ENCODE measurements around the gene AFAP1L2. TPM values are rescaled to one million over a fixed set of nuclear protein-coding genes. Genes with fewer than 3 reads are reported as not detected.

The AFAP1L2 gene
- total and polyA plus RNA-seq, 2 experiments from 2014 or later: not detected

GRCh38 chr10:114271075-114271778 is 133.1 kb downstream of the AFAP1L2 start:
- peak; percentile 41 for DNase-seq
- Histone ChIP-seq H4K20me1 (ENCODE audit: insufficient read depth) (no peaks in the 10 kb centered on the region), H3K79me2 (ENCODE audit: insufficient read depth) (no peaks in the 10 kb centered on the region), H3F3A (ENCODE audit: insufficient read depth) (peaks cover 18% of the 10 kb centered on the region), H2AFZ (no peak overlapping the region), H3K27me3 (replicated peaks; ENCODE audit: insufficient read depth) (peaks cover 10% of the 10 kb centered on the region; the same call in 1 of the 2 replicates), H3K4me1 (ENCODE audit: insufficient read depth) (peaks cover 18% of the 10 kb centered on the region), H3K4me2 (ENCODE audit: unreplicated experiment) (peak overlapping the region; percentile 20), H3K36me3 (ENCODE audit: low read depth) (no peaks in the 10 kb centered on the region), H3K9me3 (ENCODE audit: low read depth) (no peaks in the 10 kb centered on the region), H3K27ac (0 out of 2 replicates have a peak overlapping the region, but pooled peaks have one; percentile 6), H3K9me2 (ENCODE audit: insufficient read depth) (no peaks in the 10 kb centered on the region), H3K9ac (no peak overlapping the region), H3K4me3 (no peak overlapping the region)
- no peak for TF ChIP-seq EZH2phosphoT487 (IDR thresholded peaks at IDR 0.05; ENCODE audit: insufficient read depth, low read depth)
- in situ Hi-C loops (cut with MboI): no loop called here
- WGBS, 2 experiments (ENCODE audit: low coverage in 1 of 2, low lambda C conversion rate in 2 of 2, missing lambda C conversion rate in 2 of 2): 82 to 87% methylated on average over 3 of the region's 3 CpGs

DNA sequence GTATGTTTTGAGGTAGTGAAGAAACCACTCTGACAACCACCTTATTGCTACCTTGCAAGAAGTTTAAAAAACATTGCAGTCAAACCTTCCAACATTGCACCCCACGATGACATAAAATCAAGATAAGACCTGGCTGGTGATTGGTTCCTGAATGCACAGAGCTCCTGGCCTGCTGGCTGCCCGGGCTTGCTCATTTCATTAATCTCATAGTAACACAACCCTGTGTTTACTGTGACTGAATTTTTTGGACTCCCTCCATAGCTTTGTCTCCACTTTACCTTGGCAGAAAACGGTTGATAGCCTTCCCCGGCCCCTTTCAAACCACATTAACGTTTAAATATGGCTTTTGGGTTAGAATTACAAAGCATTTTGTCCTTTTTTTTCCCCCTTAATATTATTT is 137.8 kb downstream of the AFAP1L2 start:
- H2AFZ ChIP-seq: no peak overlapping the region
- DNase-seq: peak; percentile 46
- no peaks in the 10 kb centered on the region for H3K79me2 ChIP-seq (ENCODE audit: insufficient read depth)
- in situ Hi-C loops (cut with MboI): no loop called here
- 51 to 54% methylated on average over 5 of the region's 5 CpGs for WGBS, 2 experiments (ENCODE audit: low coverage in 1 of 2, low lambda C conversion rate in 2 of 2, missing lambda C conversion rate in 2 of 2)
- no peak for TF ChIP-seq EZH2 (IDR thresholded peaks at IDR 0.05; ENCODE audit: insufficient read depth, poor library complexity, severe bottlenecking)
- TF ChIP-seq EZH2phosphoT487 (IDR thresholded peaks at IDR 0.05; ENCODE audit: insufficient read depth, low read depth): no peak
- no peaks in the 10 kb centered on the region for H4K20me1 ChIP-seq (ENCODE audit: insufficient read depth)
- H3F3A ChIP-seq (ENCODE audit: insufficient read depth): peaks cover 21% of the 10 kb centered on the region
- peaks cover 23% of the 10 kb centered on the region for H3K4me1 ChIP-seq (ENCODE audit: insufficient read depth)
- H3K27ac ChIP-seq: no peak overlapping the region
- H3K9ac ChIP-seq: no peak overlapping the region
- H3K9me3 ChIP-seq (ENCODE audit: low read depth): no peaks in the 10 kb centered on the region
- no peak overlapping the region for H3K4me3 ChIP-seq
- H3K9me2 ChIP-seq (ENCODE audit: insufficient read depth): no peaks in the 10 kb centered on the region
- H3K27me3 ChIP-seq (replicated peaks; ENCODE audit: insufficient read depth): no peaks in the 10 kb centered on the region
- no peaks in the 10 kb centered on the region for H3K36me3 ChIP-seq (ENCODE audit: low read depth)
- H3K4me2 ChIP-seq (ENCODE audit: unreplicated experiment): no peak overlapping the region

- peak; percentile 60 for DNase-seq
These were observed 138.8 kb downstream of the AFAP1L2 start for GRCh38 chr10:114265392-114266053.

DNA sequence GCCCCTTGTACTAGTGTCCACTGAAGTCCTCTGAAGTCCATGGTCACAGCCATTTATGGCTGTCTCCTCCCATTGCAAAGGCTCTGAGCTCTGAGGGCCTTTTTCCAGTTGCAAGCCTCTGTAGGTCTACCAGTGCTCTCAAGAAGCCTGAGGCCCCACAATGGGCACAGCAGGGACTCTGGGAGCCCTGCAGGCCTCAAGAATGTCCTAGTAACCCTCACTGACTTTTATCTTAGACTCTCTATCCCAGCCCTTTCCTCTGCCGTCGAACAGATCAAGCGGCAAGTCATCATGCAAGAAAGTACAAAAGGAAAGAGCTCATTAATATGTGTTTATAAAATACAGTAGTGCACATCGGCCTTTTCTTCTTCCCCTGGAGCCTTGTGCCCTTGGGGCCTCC is 141.8 kb downstream of the AFAP1L2 start:
- Histone ChIP-seq H3K4me1 (ENCODE audit: insufficient read depth) (peaks cover 35% of the 10 kb centered on the region), H3K9ac (no peak overlapping the region), H3F3A (ENCODE audit: insufficient read depth) (peaks cover 32% of the 10 kb centered on the region), H3K79me2 (ENCODE audit: insufficient read depth) (no peaks in the 10 kb centered on the region), H3K36me3 (ENCODE audit: low read depth) (no peaks in the 10 kb centered on the region), H4K20me1 (ENCODE audit: insufficient read depth) (no peaks in the 10 kb centered on the region), H3K4me3 (no peak overlapping the region), H3K4me2 (ENCODE audit: unreplicated experiment) (no peak overlapping the region), H2AFZ (no peak overlapping the region), H3K9me2 (ENCODE audit: insufficient read depth) (no peaks in the 10 kb centered on the region), H3K27ac (no peak overlapping the region), H3K9me3 (ENCODE audit: low read depth) (no peaks in the 10 kb centered on the region), H3K27me3 (replicated peaks; ENCODE audit: insufficient read depth) (no peaks in the 10 kb centered on the region)
- 89 to 94% methylated on average over 4 of the region's 4 CpGs for WGBS, 2 experiments (ENCODE audit: low coverage in 1 of 2, low lambda C conversion rate in 2 of 2, missing lambda C conversion rate in 2 of 2)
- in situ Hi-C loops (cut with MboI): no loop called here
- TF ChIP-seq EZH2phosphoT487 (IDR thresholded peaks at IDR 0.05; ENCODE audit: insufficient read depth, low read depth) (no peak), EZH2 (IDR thresholded peaks at IDR 0.05; ENCODE audit: insufficient read depth, poor library complexity, severe bottlenecking) (no peak)
- no peak for DNase-seq

More at GRCh38 chr10:114265392-114266053, 138.8 kb downstream of the AFAP1L2 start:
- TF ChIP-seq EZH2 (IDR thresholded peaks at IDR 0.05; ENCODE audit: insufficient read depth, poor library complexity, severe bottlenecking) (no peak), EZH2phosphoT487 (IDR thresholded peaks at IDR 0.05; ENCODE audit: insufficient read depth, low read depth) (no peak)
- H3K4me3 ChIP-seq: no peak overlapping the region
- no peak overlapping the region for H3K9ac ChIP-seq
- no peak overlapping the region for H2AFZ ChIP-seq
- WGBS, 2 experiments (ENCODE audit: low coverage in 1 of 2, low lambda C conversion rate in 2 of 2, missing lambda C conversion rate in 2 of 2): 20 to 30% methylated on average over 6 of the region's 6 CpGs
- H3F3A ChIP-seq (ENCODE audit: insufficient read depth): peaks cover 20% of the 10 kb centered on the region
- H3K27ac ChIP-seq: no peak overlapping the region
- peaks cover 24% of the 10 kb centered on the region for H3K4me1 ChIP-seq (ENCODE audit: insufficient read depth)
- in situ Hi-C loops (cut with MboI): no loop called here
- no peaks in the 10 kb centered on the region for H3K79me2 ChIP-seq (ENCODE audit: insufficient read depth)
- H3K9me2 ChIP-seq (ENCODE audit: insufficient read depth): no peaks in the 10 kb centered on the region
- H3K36me3 ChIP-seq (ENCODE audit: low read depth): no peaks in the 10 kb centered on the region
- H3K9me3 ChIP-seq (ENCODE audit: low read depth): no peaks in the 10 kb centered on the region
- no peaks in the 10 kb centered on the region for H4K20me1 ChIP-seq (ENCODE audit: insufficient read depth)
- no peaks in the 10 kb centered on the region for H3K27me3 ChIP-seq (replicated peaks; ENCODE audit: insufficient read depth)
- H3K4me2 ChIP-seq (ENCODE audit: unreplicated experiment): peak overlapping the region; percentile 33
